ENCODE results near the gene NUP35. TPM values are rescaled to one million over a fixed set of nuclear protein-coding genes. Genes with fewer than 3 reads are reported as not detected.

Gene NUP35
- 8.5 and 23.1 TPM in 2 replicates for total RNA-seq

GRCh38 chr2:183124222-183124956 lies at the start of gene NUP35:
NUP35 (plus strand) TSS chr2:183124443; CDS start chr2:183124458, 15 bp downstream.

GRCh38 chr2:183078464-183079138 lies 45.6 kb upstream of the NUP35 start, which contains the start of gene DUSP19:
DUSP19 (plus strand) TSS chr2:183078747; CDS start chr2:183078934, 187 bp downstream.

Other genes with a start within 250 kb of the NUP35 start
- gene NCKAP1, start 86.0 kb upstream of the NUP35 start, total RNA-seq: 206 and 221 TPM in 2 replicates
- 3.3 and 3.7 TPM in 2 replicates for gene DUSP19, start 45.7 kb upstream of the NUP35 start, total RNA-seq

All from uterine smooth muscle cell (primary cell).